HEK293 (cell line): Measurements from ENCODE around the gene DNAH11.

Experiments
- BCL6B ChIP-seq: fragments of 450-650 bp; formaldehyde crosslinking; IDR thresholded peaks from 2 replicates; pipeline ENCODE4 v1.5.1; 2017; ENCODE audit warnings: missing biosample characterization, missing genetic modification characterization
- GLIS2 ChIP-seq: fragments of 450-650 bp; formaldehyde crosslinking; IDR thresholded peaks from 2 replicates; pipeline ENCODE4 v1.5.1; 2016; ENCODE audit warnings: missing biosample characterization, missing genetic modification characterization
- HOXA7 ChIP-seq: sonication (generic); formaldehyde crosslinking; IDR thresholded peaks from 2 replicates; pipeline ENCODE4 v1.8.1; 2022; ENCODE audit warnings: missing genetic modification reagents, borderline replicate concordance
- MZF1 ChIP-seq: fragments of 450-650 bp; formaldehyde crosslinking; IDR thresholded peaks from 2 replicates; pipeline ENCODE4 v1.5.1; 2017; ENCODE audit warnings: missing biosample characterization, missing genetic modification characterization, borderline replicate concordance
- SALL2 ChIP-seq: fragments of 450-650 bp; formaldehyde crosslinking; IDR thresholded peaks from 2 replicates; pipeline ENCODE4 v1.5.0; 2017; ENCODE audit warnings: missing biosample characterization, mild to moderate bottlenecking, missing genetic modification characterization, borderline replicate concordance
- SP3 ChIP-seq: fragments of 450-650 bp; formaldehyde crosslinking; IDR thresholded peaks from 2 replicates; pipeline ENCODE4 v1.5.1; 2016; ENCODE audit warnings: missing biosample characterization, missing genetic modification characterization
- TRIM28 ChIP-seq: IDR thresholded peaks from 2 replicates; pipeline ENCODE4 v1.6.1; 2011; ENCODE audit warnings: low read length, control low read depth, borderline replicate concordance
- WT1 ChIP-seq: fragments of 450-650 bp; formaldehyde crosslinking; IDR thresholded peaks from 2 replicates; pipeline ENCODE4 v1.5.1; 2016; ENCODE audit warnings: missing biosample characterization, missing genetic modification characterization
- ZBTB17 ChIP-seq: fragments of 450-650 bp; formaldehyde crosslinking; IDR thresholded peaks from 2 replicates; pipeline ENCODE4 v1.5.1; 2016; ENCODE audit warnings: missing biosample characterization, missing genetic modification characterization
- ZBTB8A ChIP-seq: fragments of 450-650 bp; formaldehyde crosslinking; IDR thresholded peaks from 2 replicates; pipeline ENCODE4 v1.5.1; 2016; ENCODE audit warnings: missing biosample characterization, missing genetic modification characterization
- ZNF10 ChIP-seq: fragments of 450-650 bp; formaldehyde crosslinking; IDR thresholded peaks from 2 replicates; pipeline ENCODE4 v1.5.1; 2017; ENCODE audit warnings: missing biosample characterization, missing genetic modification characterization
- ZNF121 ChIP-seq: fragments of 450-650 bp; formaldehyde crosslinking; IDR thresholded peaks from 2 replicates; pipeline ENCODE4 v1.5.1; 2016; ENCODE audit warnings: missing biosample characterization, missing genetic modification characterization
- ZNF19 ChIP-seq: fragments of 450-650 bp; formaldehyde crosslinking; IDR thresholded peaks from 2 replicates; pipeline ENCODE4; 2016; ENCODE audit warnings: missing biosample characterization, missing genetic modification characterization, low read depth
- ZNF391 ChIP-seq: fragments of 450-650 bp; formaldehyde crosslinking; IDR thresholded peaks from 2 replicates; pipeline ENCODE4 v1.5.1; 2016; ENCODE audit warnings: low read depth, missing biosample characterization, missing genetic modification characterization, borderline replicate concordance
- ZNF394 ChIP-seq: fragments of 450-650 bp; formaldehyde crosslinking; IDR thresholded peaks from 2 replicates; pipeline ENCODE4 v1.5.1; 2016; ENCODE audit warnings: missing biosample characterization, missing genetic modification characterization, mild to moderate bottlenecking, moderate library complexity, borderline replicate concordance
- ZNF398 ChIP-seq: fragments of 450-650 bp; formaldehyde crosslinking; IDR thresholded peaks from 2 replicates; pipeline ENCODE4 v1.5.1; 2017; ENCODE audit warnings: missing biosample characterization, missing genetic modification characterization
- ZNF501 ChIP-seq: fragments of 450-650 bp; formaldehyde crosslinking; IDR thresholded peaks from 2 replicates; pipeline ENCODE4 v1.5.1; 2016; ENCODE audit warnings: missing biosample characterization, missing genetic modification characterization
- ZNF623 ChIP-seq: fragments of 450-650 bp; formaldehyde crosslinking; IDR thresholded peaks from 2 replicates; pipeline ENCODE4 v1.5.1; 2016; ENCODE audit warnings: missing biosample characterization, missing genetic modification characterization
- ZNF624 ChIP-seq: fragments of 450-650 bp; formaldehyde crosslinking; IDR thresholded peaks from 2 replicates; pipeline ENCODE4 v1.5.1; 2017; ENCODE audit warnings: missing biosample characterization, missing genetic modification characterization
- ZNF629 ChIP-seq: fragments of 450-650 bp; formaldehyde crosslinking; IDR thresholded peaks from 2 replicates; pipeline ENCODE4 v1.5.1; 2017; ENCODE audit warnings: missing biosample characterization, missing genetic modification characterization
- ZNF747 ChIP-seq: fragments of 450-650 bp; formaldehyde crosslinking; IDR thresholded peaks from 2 replicates; pipeline ENCODE4 v1.5.1; 2016; ENCODE audit warnings: missing biosample characterization, missing genetic modification characterization
- ZNF843 ChIP-seq: fragments of 450-650 bp; formaldehyde crosslinking; IDR thresholded peaks from 2 replicates; pipeline ENCODE4 v1.5.1; 2016; ENCODE audit warnings: missing biosample characterization, missing genetic modification characterization
- TF ChIP-seq, protein P1 (sequence below): fragments of 450-650 bp; formaldehyde crosslinking; IDR thresholded peaks from 2 replicates; pipeline ENCODE4 v1.5.1; 2017; ENCODE audit warnings: missing biosample characterization, missing genetic modification characterization
- TF ChIP-seq, protein P2 (sequence below): fragments of 450-650 bp; formaldehyde crosslinking; IDR thresholded peaks from 2 replicates; pipeline ENCODE4 v1.5.1; 2016; ENCODE audit warnings: missing biosample characterization, missing genetic modification characterization, borderline replicate concordance

The DNAH11 gene

DNA sequence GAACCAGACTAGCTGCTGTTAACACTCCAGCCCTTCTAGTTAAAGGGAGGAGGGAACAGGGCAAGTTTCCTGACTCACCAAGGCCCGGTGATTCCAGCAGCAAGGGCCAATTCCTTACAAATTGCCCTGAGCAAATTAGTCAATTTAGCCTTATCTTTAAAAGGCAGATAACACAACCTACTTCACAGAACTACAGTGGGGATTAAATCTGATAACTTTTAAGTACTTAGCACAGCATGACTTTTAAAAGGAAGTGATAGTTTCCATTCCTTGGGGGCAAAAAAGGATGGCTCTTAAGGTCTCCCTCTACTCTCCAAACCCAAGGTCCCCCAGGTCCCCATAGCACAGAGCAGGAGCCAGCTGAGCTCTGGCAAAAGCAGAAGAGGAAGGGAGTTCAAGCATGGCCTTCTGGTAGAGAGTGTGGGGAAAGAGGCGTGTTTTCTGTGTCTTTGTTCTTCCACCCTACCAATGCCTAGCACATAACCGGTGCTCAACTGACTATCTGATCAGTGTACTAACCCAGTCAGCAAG is 398.8 kb downstream of the DNAH11 start (continued):
- TF ChIP-seq, protein P1, sequence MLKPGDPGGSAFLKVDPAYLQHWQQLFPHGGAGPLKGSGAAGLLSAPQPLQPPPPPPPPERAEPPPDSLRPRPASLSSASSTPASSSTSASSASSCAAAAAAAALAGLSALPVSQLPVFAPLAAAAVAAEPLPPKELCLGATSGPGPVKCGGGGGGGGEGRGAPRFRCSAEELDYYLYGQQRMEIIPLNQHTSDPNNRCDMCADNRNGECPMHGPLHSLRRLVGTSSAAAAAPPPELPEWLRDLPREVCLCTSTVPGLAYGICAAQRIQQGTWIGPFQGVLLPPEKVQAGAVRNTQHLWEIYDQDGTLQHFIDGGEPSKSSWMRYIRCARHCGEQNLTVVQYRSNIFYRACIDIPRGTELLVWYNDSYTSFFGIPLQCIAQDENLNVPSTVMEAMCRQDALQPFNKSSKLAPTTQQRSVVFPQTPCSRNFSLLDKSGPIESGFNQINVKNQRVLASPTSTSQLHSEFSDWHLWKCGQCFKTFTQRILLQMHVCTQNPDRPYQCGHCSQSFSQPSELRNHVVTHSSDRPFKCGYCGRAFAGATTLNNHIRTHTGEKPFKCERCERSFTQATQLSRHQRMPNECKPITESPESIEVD (tag by site-specific recombination) = peak; percentile 89
- TF ChIP-seq ZNF394 (tag by site-specific recombination) (no peak), SP3 (tag by site-specific recombination) (0 out of 2 replicates have a peak, but pooled peaks have one; percentile 29), ZNF623 (no peak), BCL6B (tag by site-specific recombination) (no peak), ZNF747 (no peak), WT1 (peak; percentile 88), ZBTB17 (tag by site-specific recombination) (0 out of 2 replicates have a peak, but pooled peaks have one; percentile 41), ZNF398 (tag by site-specific recombination) (peak; percentile 43; the same call in 1 of the 2 replicates), ZNF624 (tag by site-specific recombination) (no peak), ZNF19 (tag by site-specific recombination) (no peak), SALL2 (tag by site-specific recombination) (no peak), TRIM28 (peak; percentile 85), ZBTB8A (tag by site-specific recombination) (peak; percentile 69), GLIS2 (tag by site-specific recombination) (0 out of 2 replicates have a peak, but pooled peaks have one; percentile 27), ZNF843 (tag by site-specific recombination) (peak; percentile 98), MZF1 (peak; percentile 89), ZNF629 (tag by site-specific recombination) (peak; percentile 75), ZNF121 (tag by site-specific recombination) (peak; percentile 83), ZNF391 (tag by site-specific recombination) (peak; percentile 84), HOXA7 (CRISPR knock-in tag) (no peak), ZNF501 (tag by site-specific recombination) (0 out of 2 replicates have a peak, but pooled peaks have one; percentile 52), ZNF10 (peak; percentile 9; the same call in 1 of the 2 replicates)
- TF ChIP-seq, protein P2, sequence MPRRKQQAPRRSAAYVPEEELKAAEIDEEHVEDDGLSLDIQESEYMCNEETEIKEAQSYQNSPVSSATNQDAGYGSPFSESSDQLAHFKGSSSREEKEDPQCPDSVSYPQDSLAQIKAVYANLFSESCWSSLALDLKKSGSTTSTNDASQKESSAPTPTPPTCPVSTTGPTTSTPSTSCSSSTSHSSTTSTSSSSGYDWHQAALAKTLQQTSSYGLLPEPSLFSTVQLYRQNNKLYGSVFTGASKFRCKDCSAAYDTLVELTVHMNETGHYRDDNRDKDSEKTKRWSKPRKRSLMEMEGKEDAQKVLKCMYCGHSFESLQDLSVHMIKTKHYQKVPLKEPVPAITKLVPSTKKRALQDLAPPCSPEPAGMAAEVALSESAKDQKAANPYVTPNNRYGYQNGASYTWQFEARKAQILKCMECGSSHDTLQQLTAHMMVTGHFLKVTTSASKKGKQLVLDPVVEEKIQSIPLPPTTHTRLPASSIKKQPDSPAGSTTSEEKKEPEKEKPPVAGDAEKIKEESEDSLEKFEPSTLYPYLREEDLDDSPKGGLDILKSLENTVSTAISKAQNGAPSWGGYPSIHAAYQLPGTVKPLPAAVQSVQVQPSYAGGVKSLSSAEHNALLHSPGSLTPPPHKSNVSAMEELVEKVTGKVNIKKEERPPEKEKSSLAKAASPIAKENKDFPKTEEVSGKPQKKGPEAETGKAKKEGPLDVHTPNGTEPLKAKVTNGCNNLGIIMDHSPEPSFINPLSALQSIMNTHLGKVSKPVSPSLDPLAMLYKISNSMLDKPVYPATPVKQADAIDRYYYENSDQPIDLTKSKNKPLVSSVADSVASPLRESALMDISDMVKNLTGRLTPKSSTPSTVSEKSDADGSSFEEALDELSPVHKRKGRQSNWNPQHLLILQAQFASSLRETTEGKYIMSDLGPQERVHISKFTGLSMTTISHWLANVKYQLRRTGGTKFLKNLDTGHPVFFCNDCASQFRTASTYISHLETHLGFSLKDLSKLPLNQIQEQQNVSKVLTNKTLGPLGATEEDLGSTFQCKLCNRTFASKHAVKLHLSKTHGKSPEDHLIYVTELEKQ (tag by site-specific recombination) = peak; percentile 60; the same call in 1 of the 2 replicates
